Omental fat pad (tissue), 4 donors: ENCODE measurements around the gene TYMP. TPM values are rescaled to one million over a fixed set of nuclear protein-coding genes. Genes with fewer than 3 reads are reported as not detected.

ENCODE experiments used
- ATAC-seq: fragments of 150-250 bp; one replicate; pipeline ENCODE4 v1.9.1; 2016; ENCODE audit warnings: mild to moderate bottlenecking, moderate library complexity; ENCODE audit not compliant: low FRiP score
- DNase-seq: peaks from one replicate; pipeline ENCODE4 v3.0.0-alpha.2; 2019; ENCODE audit warnings: low spot score
- total RNA-seq, 4 donors: library from RNA; depleted of rRNA; stranded (reverse); fragments of >200 nt; gene quantifications; one replicate each; pipeline ENCODE4 v1.1.0, GENCODE V29; 2016
- TF ChIP-seq, protein P1 (sequence below), 3 donors: fragments of 450-650 bp; IDR thresholded peaks; one replicate each; pipeline ENCODE4 v1.5.1; 2016 to 2017; ENCODE audit warnings: antibody characterized with exemption in 3 of 3, mild to moderate bottlenecking in 3 of 3, moderate library complexity in 2 of 3

The TYMP gene
- total RNA-seq, 4 donors from 2014 or later, result 47.9 to 212 (median 144) TPM

DNA sequence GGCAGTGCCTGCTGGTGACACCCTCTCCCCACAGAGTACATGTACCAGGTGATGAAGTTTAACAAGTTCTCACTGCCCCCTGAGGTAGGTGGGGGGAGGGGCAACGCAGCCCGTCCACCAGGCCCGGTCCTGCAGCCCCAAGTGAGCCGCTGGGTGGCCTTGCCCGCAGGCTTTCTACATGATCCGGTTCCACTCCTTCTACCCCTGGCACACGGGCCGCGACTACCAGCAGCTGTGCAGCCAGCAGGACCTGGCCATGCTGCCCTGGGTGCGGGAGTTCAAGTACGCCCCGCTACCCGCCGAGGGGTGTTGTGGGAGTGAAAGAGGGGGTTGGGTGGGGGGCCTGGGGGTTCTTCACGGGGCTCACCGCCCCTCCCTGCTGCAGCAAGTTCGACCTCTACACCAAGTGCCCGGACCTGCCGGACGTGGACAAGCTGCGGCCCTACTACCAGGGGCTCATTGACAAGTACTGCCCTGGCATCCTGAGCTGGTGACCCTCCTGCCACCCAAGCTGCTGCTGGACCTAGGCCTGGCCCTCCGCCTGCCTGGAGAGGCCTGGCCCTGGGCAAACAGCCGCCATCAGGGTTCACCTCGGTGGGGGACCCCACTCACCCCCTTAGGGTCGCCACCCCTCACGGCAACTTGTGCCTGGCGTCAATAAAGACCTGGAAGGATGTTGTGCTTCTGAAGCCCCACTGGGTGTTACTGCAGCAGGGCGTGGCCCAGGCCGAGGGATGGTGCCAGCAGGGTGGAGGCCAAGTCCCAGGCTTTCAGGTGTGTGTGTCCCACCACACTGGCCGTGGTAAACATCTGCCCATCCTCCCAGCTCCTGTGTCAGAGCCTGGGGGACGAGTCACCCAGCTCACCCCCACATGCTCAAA lies 40.2 kb downstream of the TYMP start:
- TF ChIP-seq, protein P1, sequence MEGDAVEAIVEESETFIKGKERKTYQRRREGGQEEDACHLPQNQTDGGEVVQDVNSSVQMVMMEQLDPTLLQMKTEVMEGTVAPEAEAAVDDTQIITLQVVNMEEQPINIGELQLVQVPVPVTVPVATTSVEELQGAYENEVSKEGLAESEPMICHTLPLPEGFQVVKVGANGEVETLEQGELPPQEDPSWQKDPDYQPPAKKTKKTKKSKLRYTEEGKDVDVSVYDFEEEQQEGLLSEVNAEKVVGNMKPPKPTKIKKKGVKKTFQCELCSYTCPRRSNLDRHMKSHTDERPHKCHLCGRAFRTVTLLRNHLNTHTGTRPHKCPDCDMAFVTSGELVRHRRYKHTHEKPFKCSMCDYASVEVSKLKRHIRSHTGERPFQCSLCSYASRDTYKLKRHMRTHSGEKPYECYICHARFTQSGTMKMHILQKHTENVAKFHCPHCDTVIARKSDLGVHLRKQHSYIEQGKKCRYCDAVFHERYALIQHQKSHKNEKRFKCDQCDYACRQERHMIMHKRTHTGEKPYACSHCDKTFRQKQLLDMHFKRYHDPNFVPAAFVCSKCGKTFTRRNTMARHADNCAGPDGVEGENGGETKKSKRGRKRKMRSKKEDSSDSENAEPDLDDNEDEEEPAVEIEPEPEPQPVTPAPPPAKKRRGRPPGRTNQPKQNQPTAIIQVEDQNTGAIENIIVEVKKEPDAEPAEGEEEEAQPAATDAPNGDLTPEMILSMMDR (IDR thresholded peaks at IDR 0.05), result no peak
- no peak for ATAC-seq
- no peak for DNase-seq

GRCh38 chr22:50488886-50489285 lies 40.9 kb downstream of the TYMP start:
- TF ChIP-seq, protein P1 (IDR thresholded peaks at IDR 0.05), result no peak
- ATAC-seq, result no peak
- DNase-seq, result no peak

- DNase-seq (no peak), ATAC-seq (no peak)
- TF ChIP-seq, protein P1 (IDR thresholded peaks at IDR 0.05), result no peak
These were observed 41.7 kb downstream of the TYMP start for GRCh38 chr22:50488006-50488677.

- no peak for DNase-seq
- ATAC-seq, result no peak
- TF ChIP-seq, protein P1 (IDR thresholded peaks at IDR 0.05), result no peak
These were observed 42.4 kb downstream of the TYMP start for GRCh38 chr22:50487290-50488005.

GRCh38 chr22:50486561-50487289 lies 43.1 kb downstream of the TYMP start, which contains the start of gene MIOX:
MIOX (plus strand) TSS chr22:50486859; CDS start chr22:50486898, 39 bp downstream.
- no peak for DNase-seq
- TF ChIP-seq, protein P1 (IDR thresholded peaks at IDR 0.05), result no peak
- ATAC-seq, result no peak
